HG02678 (cell line): ENCODE measurements around the gene MLXIP.

Experiments used
- ATAC-seq: cut with Tn5 transposase; IDR thresholded peaks from one replicate; pipeline ENCODE4 v1.9.1; 2021; ENCODE audit warnings: mild to moderate bottlenecking, moderate library complexity; ENCODE audit not compliant: unreplicated experiment

The MLXIP gene

GRCh38 chr12:122124370-122124769 lies 45.8 kb downstream of the MLXIP start:
- no peak for ATAC-seq

GRCh38 chr12:122125452-122126341 lies 47.1 kb downstream of the MLXIP start:
- ATAC-seq = no peak

- no peak for ATAC-seq
Measured at GRCh38 chr12:122126342-122126635, 47.7 kb downstream of the MLXIP start.

GRCh38 chr12:122126713-122127597 lies 48.4 kb downstream of the MLXIP start:
- no peak for ATAC-seq

- no peak for ATAC-seq
Measured at GRCh38 chr12:122127839-122128238, 49.3 kb downstream of the MLXIP start.

GRCh38 chr12:122128481-122128880 lies 49.9 kb downstream of the MLXIP start:
- ATAC-seq = no peak

GRCh38 chr12:122129131-122129530 lies 50.6 kb downstream of the MLXIP start:
- ATAC-seq = no peak

GRCh38 chr12:122130150-122130549 lies 51.6 kb downstream of the MLXIP start:
- no peak for ATAC-seq

GRCh38 chr12:122133192-122133950 lies 54.8 kb downstream of the MLXIP start:
- ATAC-seq = no peak

- ATAC-seq = no peak
Measured at GRCh38 chr12:122135437-122136031, 57.0 kb downstream of the MLXIP start.

GRCh38 chr12:122137229-122137628 lies 58.7 kb downstream of the MLXIP start:
- ATAC-seq = no peak

GRCh38 chr12:122137681-122138080 lies 59.1 kb downstream of the MLXIP start:
- ATAC-seq = no peak

GRCh38 chr12:122138181-122138580 lies 59.6 kb downstream of the MLXIP start:
- ATAC-seq = no peak

GRCh38 chr12:122138616-122139015 lies 60.1 kb downstream of the MLXIP start:
- ATAC-seq = no peak

GRCh38 chr12:122139266-122139665 lies 60.7 kb downstream of the MLXIP start:
- no peak for ATAC-seq

- ATAC-seq = no peak
Measured at GRCh38 chr12:122139941-122140340, 61.4 kb downstream of the MLXIP start.

- no peak for ATAC-seq
Measured at GRCh38 chr12:122140467-122141257, 62.1 kb downstream of the MLXIP start.

- ATAC-seq = no peak
Measured at GRCh38 chr12:122141911-122142725, 63.6 kb downstream of the MLXIP start.

- no peak for ATAC-seq
Measured at GRCh38 chr12:122142857-122143256, 64.3 kb downstream of the MLXIP start.
